Panc1 (cell line): ENCODE data around the gene PAFAH1B2. TPM values are rescaled to one million over a fixed set of nuclear protein-coding genes. Genes with fewer than 3 reads are reported as not detected.
"Not testable (repeated sequence)": the region's sequence is repeated elsewhere in the genome, so short reads cannot be mapped to it uniquely, and the experiment has no call there.

Experiments used
- ATAC-seq: fragments of 200-7000 bp; cut with Tn5 transposase; 2 replicates; pipeline ENCODE4 v1.9.1; 2020; ENCODE audit warnings: mild to moderate bottlenecking, moderate library complexity
- BruUV-seq: library from RNA; stranded (reverse); fragments of 400-500 nt; replicated peaks from 2 replicates; lab custom pipeline; 2021; lab: Mats Ljungman, UMichigan
- CTCF ChIA-PET: fragments of 300-600 bp; sonication (Branson Sonifier 250); formaldehyde crosslinking; loops from one replicate; lab custom pipeline; 2022; ENCODE audit warnings: antibody characterized with exemption; lab: Charles Lee
- POLR2A ChIA-PET: fragments of 300-600 bp; sonication (Branson Sonifier 250); formaldehyde crosslinking; loops from one replicate; lab custom pipeline; 2022; ENCODE audit warnings: antibody characterized with exemption; lab: Charles Lee
- DNase-seq: peaks from one replicate; pipeline ENCODE4 v3.0.0-alpha.2; 2010; ENCODE audit warnings: low read depth, low spot score
- H3K27ac ChIP-seq: 2 replicates; pipeline ENCODE4 v1.5.1; 2011; ENCODE audit warnings: mild to moderate bottlenecking, low read length, inconsistent platforms
- H3K27me3 ChIP-seq: fragments of 200-500 bp; sonication (Bioruptor generic); 2 replicates; pipeline ENCODE4 v1.6.0; 2014; ENCODE audit warnings: low read length, inconsistent platforms; ENCODE audit not compliant: control insufficient read depth, insufficient read depth
- H3K36me3 ChIP-seq: fragments of 200-500 bp; sonication (Bioruptor generic); 2 replicates; pipeline ENCODE4 v1.5.1; 2014; ENCODE audit warnings: inconsistent platforms, mild to moderate bottlenecking, low read length, moderate library complexity; ENCODE audit not compliant: control insufficient read depth, insufficient read depth
- H3K4me1 ChIP-seq: 2 replicates; pipeline ENCODE4 v1.5.1; 2011; ENCODE audit warnings: inconsistent platforms, mild to moderate bottlenecking, low read length, moderate library complexity; ENCODE audit not compliant: control insufficient read depth, insufficient read depth
- H3K4me3 ChIP-seq, 2 experiments: 2 replicates each; pipeline ENCODE4 v1.5.1; 2011 to 2012; ENCODE audit warnings: low read depth in 2 of 2, low read length in 2 of 2, mild to moderate bottlenecking in 2 of 2, inconsistent platforms in 1 of 2, moderate library complexity in 1 of 2
- H3K9me3 ChIP-seq: fragments of 200-500 bp; sonication (Bioruptor generic); 2 replicates; pipeline ENCODE4 v1.5.1; 2014; ENCODE audit warnings: low read depth, mild to moderate bottlenecking, inconsistent platforms, low read length, moderate library complexity; ENCODE audit not compliant: control insufficient read depth, insufficient read depth
- CTCF ChIP-seq: fragments of 450-650 bp; IDR thresholded peaks from 2 replicates; pipeline ENCODE4 v1.5.1; 2017; ENCODE audit warnings: mild to moderate bottlenecking
- POLR2AphosphoS5 ChIP-seq: IDR thresholded peaks from 2 replicates; pipeline ENCODE4 v1.6.1; 2012; ENCODE audit warnings: mild to moderate bottlenecking, low read depth, low read length, moderate library complexity
- REST ChIP-seq, 2 experiments: IDR thresholded peaks; 2 replicates each; pipeline ENCODE4 v1.6.1; 2011 to 2012; ENCODE audit warnings: low read depth in 2 of 2, control low read depth in 1 of 2, low read length in 1 of 2, mild to moderate bottlenecking in 1 of 2, moderate library complexity in 1 of 2; ENCODE audit not compliant: insufficient read depth in 1 of 2
- SIN3A ChIP-seq: IDR thresholded peaks from 2 replicates; pipeline ENCODE4 v1.6.1; 2012; ENCODE audit warnings: low read depth, mild to moderate bottlenecking, low read length, moderate library complexity, borderline replicate concordance; ENCODE audit not compliant: insufficient read depth
- TCF7L2 ChIP-seq: IDR thresholded peaks from 2 replicates; pipeline ENCODE4 v1.6.1; 2011; ENCODE audit warnings: mild to moderate bottlenecking, low read depth, low read length, inconsistent platforms
- in situ Hi-C: cut with HindIII; loops from 2 replicates; pipeline ENCODE4 v1.10.0; 2016; ENCODE audit warnings: low sequenced_read_pairs, low pct_unique_long_range_greater_than_20kb
- intact Hi-C: fragments of 100-400 bp; cut with micrococcal nuclease; formaldehyde crosslinking; loops from one replicate; pipeline ENCODE4 v1.10.0; 2022; ENCODE audit not compliant: unreplicated experiment
- total RNA-seq: library from RNA; stranded (reverse); gene quantifications from one replicate; pipeline ENCODE4 v1.2.1, GENCODE V29; 2021; ENCODE audit not compliant: unreplicated experiment

PAFAH1B2 gene
- total RNA-seq, 1 experiment from 2014 or later = 179 TPM

GRCh38 chr11:117130879-117131278, 13.2 kb upstream of the PAFAH1B2 start:
- TF ChIP-seq TCF7L2 = no peak
- TF ChIP-seq REST (IDR thresholded peaks at IDR 0.05; ENCODE audit: insufficient read depth in 1 of 2, low read depth in 2 of 2, low read length in 1 of 2) = no peak
- no peak for TF ChIP-seq CTCF
- no peak for TF ChIP-seq SIN3A
- TF ChIP-seq POLR2AphosphoS5 = no peak
- intact Hi-C loops = no loop called here
- DNase-seq (no peak), ATAC-seq (no peak)
- H3K27me3 ChIP-seq = no peaks in the 10 kb centered on the region; the same call in 1 of the 2 replicates
- H3K27ac ChIP-seq = no peak overlapping the region
- ChIA-PET POLR2A (no interaction called here), CTCF (interaction anchor here (0.7 kb wide), 1 partner anchor 13 kb away, joined by 13 read pairs; no protein-coding TSS in a partner anchor)
- in situ Hi-C loops = no loop called here
- no peaks in the 10 kb centered on the region for H3K4me1 ChIP-seq
- no peaks in the 10 kb centered on the region for H3K36me3 ChIP-seq
- BruUV-seq = no TSS peak
- H3K9me3 ChIP-seq = no peaks in the 10 kb centered on the region
- no peak overlapping the region for H3K4me3 ChIP-seq

GRCh38 chr11:117134431-117134830, 9.7 kb upstream of the PAFAH1B2 start:
- ATAC-seq = no peak
- no TSS peak for BruUV-seq
- intact Hi-C loops = no loop called here
- no peaks in the 10 kb centered on the region for H3K36me3 ChIP-seq
- H3K27ac ChIP-seq = no peak overlapping the region
- no peak overlapping the region for H3K4me3 ChIP-seq
- POLR2A ChIA-PET = no interaction called here
- no peak for DNase-seq
- TF ChIP-seq TCF7L2 = no peak
- no peak for TF ChIP-seq POLR2AphosphoS5
- TF ChIP-seq SIN3A = no peak
- TF ChIP-seq CTCF = no peak
- no peak for TF ChIP-seq REST (IDR thresholded peaks at IDR 0.05; ENCODE audit: insufficient read depth in 1 of 2, low read depth in 2 of 2, low read length in 1 of 2)
- no peaks in the 10 kb centered on the region for H3K4me1 ChIP-seq
- in situ Hi-C loops = no loop called here
- H3K9me3 ChIP-seq = no peaks in the 10 kb centered on the region
- CTCF ChIA-PET = interaction anchor here (0.7 to 0.8 kb wide), 2 partner anchors 341 to 343 kb away, joined by 3 to 4 read pairs; partner anchors contain the start of gene APOA5
- no peaks in the 10 kb centered on the region for H3K27me3 ChIP-seq

- H3K27me3 ChIP-seq, BruUV-seq, CTCF ChIA-PET, ATAC-seq, H3K4me3 ChIP-seq, POLR2A ChIA-PET, H3K36me3 ChIP-seq, H3K9me3 ChIP-seq, intact Hi-C loops, in situ Hi-C loops, H3K27ac ChIP-seq, H3K4me1 ChIP-seq, DNase-seq: not testable (repeated sequence)
Observed at GRCh38 chr11:117134979-117135378, 9.1 kb upstream of the PAFAH1B2 start.
